T-helper 1 cell (primary cell): Measurements from ENCODE around the gene SUN3.
"Not testable (repeated sequence)": the region's sequence is repeated elsewhere in the genome, so short reads cannot be mapped to it uniquely, and the experiment has no call there.

Experiments used
- DNase-seq, 5 donors: peaks; one replicate each; pipeline ENCODE4 v3.0.0-alpha.2; 2012 to 2020

The SUN3 gene

DNA sequence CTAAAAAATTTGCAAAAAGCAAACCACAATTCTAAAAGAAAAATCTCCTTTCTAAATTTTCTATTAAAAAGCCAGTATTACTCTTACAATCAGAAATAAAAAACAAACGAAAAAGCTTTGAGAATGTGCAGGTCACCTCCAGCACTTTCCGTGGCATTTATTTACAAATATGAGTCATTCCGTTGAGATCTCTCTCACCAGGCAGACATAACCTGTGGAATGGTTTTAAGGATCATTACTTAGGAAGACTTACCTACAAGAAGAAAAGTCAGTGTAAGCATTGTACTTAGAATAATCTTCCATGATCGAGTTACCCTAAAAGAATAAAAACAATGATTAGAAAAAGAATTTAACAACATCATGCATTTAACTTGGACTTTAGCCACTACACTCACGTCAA is 3.3 kb downstream of the SUN3 start:
- no peak for DNase-seq

DNA sequence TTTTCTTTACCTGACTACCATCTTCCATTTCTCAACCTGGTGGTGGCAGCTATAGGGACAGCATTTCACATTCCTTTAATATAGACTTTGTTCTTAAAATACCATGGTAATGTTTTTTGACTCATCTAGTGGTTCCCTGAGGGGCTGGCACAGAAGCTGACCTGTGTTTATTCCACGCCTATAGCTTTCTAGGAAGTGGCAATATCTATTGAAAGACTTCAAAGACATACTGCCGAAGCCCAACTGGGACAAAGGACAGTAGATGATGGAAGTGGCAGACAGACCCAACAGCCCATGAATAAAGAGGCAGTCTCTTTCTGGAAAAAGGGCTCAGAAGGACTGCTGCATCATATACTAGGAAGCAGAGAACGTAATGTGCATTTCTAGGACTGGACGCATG is 11.2 kb downstream of the SUN3 start:
- no peak for DNase-seq

DNA sequence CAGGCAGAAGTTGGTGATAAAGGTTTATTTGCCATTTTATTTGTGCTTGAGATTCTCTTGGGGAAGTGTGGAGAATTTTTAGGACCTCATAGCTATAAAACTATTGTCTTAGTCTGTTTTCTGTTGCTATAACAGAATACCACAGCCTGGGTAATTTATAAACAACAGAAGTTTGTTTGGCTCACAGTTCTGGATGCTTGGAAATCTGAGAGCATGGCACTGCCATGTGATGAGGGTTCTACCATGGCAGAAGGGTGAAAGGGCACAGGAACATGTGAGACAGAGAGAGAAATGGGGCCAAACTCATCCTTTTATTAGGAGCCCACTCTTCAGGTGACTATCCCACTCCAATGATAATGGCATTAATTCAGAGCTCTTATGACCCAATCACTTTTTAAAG is 12.3 kb downstream of the SUN3 start:
- no peak for DNase-seq

DNA sequence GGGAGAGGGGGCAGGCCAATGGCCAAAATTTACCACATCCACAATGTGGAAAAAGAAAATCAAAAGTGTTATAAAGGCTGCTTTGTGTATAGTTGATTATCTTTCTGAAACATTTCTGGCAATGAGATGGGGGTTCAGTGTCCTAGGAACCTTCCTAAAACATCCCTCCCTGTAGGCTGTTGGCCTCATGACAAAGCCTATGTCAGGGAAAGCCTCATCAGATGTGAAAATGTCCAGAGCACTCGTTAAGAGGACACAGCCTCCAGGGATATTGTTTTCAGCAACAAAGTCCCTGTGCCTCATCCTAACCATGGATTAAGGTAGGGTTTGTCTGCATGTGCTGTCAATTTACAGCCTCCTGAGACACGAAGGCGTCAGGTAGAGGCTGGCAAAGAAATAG is 17.0 kb downstream of the SUN3 start:
- no peak for DNase-seq

DNA sequence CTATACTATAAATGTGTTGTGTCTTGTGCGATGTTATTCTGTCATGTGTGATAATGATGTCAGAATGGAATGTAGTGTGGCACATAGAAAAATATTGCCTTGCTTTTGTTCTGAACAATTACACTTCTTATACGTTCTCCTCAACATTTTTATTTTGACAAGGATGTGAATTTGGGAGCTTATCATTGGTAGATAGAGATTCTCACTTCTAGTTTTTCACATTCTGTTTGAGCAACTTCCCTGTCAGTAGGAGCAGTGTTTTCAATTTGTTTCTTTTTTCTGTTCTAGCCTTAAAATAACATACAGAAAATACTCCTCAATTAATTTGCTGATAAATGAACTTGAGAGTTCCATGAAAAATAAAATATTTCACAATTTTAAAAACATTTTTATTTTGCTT is 17.6 kb downstream of the SUN3 start:
- DNase-seq, result no peak

DNA sequence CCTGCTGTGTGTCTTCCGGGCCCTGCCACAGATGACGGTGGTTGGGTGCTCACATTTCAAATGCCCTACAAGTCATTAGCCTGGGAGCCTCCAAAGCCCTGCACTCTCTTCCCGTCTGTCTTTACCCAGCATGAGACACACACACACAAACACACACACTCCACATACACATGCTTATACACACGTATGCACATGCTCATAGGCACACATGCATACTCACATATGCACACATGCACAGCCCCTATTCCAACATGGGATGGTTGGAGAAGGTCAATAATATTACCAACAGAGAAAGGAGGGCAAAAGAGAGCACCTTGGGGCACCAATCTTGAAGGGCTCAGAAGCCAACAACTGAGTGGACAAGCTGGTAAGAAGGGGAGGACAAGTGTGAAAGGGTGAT is 19.0 kb downstream of the SUN3 start:
- DNase-seq, result no peak

DNA sequence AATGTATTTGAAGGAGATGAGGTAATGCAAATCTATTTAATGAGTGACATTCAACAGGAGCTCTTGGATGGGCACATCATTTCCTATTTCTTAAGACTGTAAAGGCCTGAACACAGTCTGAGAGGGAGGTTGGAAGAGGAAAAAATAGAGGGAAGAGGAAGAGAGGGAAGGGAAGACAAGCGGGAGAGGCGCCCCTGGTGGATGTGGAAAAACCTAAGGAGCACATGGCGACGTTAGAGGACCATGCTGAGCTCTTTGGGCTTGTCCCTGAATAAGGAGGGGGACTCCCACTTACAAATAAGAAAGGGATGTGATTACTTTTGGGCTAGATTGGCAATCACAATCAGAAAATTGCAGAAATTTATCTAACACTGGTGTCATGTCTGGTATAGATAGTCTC is 19.6 kb downstream of the SUN3 start:
- no peak for DNase-seq

DNA sequence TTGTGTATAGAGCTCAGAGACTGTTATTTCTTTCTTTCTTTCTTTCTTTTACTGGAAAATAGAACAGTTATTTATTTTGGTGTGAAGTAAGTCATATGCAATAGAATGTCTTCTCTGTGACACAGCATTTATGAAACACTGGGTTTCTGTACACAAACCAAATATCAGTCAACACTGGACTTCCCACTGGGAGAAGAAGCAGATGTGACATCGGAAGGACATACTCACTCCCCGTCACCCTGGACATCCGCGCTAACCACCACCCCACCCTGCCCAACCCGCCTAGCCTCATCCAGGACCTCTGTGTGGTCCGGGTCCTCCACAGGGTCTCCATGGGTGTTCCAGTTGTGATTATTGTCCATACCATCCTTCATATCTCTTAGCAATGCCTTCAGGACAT is 22.0 kb downstream of the SUN3 start:
- no peak for DNase-seq

DNA sequence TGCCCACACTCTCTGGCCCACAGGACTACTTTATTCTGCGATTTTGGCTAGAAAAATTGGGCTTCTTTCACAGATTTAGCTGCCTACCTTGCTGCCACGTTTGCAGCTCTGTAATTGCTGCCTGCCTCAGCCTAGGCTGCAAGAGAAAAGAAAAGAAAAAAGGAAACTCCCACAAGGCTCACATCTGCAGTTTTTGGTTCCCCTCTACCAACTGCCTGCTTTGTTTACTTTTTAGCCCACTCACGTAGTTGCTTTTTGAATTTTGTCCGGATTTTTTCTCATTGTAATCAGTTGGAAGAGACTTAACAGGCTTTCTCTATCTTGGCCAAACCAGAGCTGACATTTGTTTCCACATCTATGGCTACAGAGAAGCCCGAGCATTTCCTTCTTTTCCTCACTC is 24.3 kb downstream of the SUN3 start:
- DNase-seq, result no peak

DNA sequence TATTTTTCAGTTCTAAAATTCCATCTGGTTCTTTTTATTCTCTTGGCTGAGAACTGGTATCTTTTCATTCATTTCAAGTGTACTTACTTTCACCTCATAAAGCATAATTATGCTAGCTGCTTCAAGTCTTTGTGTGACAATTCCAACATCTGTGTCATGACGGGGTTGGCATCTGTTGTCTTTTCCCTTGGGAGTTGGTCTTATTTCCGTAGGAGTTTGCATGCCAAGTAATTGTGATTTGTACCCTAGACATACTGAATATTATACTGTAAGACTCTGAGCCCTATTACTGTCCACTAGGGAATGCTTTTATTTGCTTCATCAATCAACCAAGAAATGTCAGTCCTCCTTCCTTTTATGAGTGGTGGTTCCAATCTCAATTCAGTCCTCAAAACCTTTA is 24.9 kb downstream of the SUN3 start:
- DNase-seq, result no peak

DNA sequence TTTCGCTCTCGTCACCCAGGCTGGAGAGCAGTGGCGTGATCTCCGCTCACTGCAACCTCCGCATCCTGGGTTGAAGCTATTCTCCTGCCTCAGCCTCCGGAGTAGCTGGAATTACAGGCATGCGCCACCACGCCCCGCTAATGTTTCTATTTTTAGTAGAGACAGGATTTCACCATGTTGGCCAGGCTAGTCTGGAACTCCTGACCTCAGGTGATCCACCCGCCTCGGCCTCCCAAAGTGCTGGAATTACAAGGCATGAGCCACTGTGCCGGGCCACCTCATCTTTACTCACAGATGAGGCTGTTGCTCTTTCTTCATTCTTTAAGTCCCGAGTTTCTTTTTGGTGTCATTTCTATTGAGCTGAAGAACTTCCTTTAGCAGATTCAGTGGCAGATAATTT is 28.7 kb downstream of the SUN3 start:
- DNase-seq, result not testable (repeated sequence)

DNA sequence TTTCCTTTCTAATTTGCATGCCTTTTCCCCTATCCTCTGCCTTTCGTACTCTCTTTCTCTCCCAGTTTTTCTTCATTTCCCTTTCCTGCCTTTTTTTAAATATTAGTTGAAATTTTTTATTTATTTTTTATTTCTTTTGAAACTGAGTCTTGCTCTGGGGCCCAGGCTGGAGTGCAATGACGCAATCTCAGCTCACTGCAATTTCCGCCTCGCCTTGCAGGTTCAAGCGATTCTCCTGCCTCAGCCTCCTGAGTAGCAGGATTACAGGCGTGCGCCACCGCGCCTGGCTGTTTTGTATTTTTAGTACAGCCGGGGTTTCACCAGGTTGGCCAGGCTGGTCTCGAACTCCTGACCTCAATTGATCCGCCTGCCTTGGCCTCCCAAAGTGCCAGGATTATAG is 29.5 kb downstream of the SUN3 start:
- no peak for DNase-seq

DNA sequence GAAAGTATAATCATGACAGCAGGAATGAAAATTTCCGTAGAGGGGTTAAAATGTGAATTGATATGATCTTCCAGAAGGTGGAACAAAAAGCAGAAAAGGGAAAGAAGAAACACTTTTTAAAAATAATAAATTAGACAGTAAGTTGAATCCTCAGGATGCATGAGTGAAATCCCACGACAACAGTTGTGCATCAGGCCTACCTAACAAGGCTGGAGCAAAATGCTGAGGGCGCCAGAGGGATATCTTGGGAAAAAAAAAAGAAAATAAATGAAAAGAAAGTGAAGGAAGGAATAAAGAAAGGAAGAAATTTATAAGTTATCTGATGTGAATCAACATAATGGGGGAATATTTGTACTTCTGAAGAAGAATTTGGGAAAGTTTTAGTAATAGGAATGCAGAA is 36.5 kb downstream of the SUN3 start:
- DNase-seq, result no peak

DNA sequence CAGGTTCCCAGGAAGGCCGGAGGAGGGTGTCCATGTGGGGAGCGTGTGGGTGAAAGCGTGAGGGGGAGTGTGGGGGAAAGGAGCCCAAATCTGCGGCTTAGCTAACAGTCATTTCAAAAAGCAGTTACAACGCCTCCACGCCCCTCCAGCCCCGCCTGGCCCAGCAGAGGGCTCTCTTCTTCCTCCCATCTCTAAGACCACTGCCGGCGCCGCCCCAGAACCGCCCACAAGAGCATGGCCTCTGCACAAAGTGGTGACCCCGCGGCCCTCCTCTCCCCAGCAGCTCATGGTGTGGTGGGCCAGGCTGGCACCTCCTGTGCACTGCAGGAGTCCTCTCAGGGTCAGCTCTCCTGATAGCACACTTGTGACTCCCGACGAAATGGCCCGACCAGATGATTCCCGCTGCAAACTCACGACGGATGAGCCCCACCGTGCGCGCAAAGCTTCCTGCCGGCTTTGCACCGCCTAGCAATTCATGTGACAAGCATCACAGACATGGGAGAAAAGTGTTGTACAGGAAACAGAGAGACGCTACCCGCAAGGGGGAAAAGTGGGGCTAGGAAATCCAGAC is 37.1 kb downstream of the SUN3 start:
- peak; percentile 63 to 90 (median 75) for DNase-seq

DNA sequence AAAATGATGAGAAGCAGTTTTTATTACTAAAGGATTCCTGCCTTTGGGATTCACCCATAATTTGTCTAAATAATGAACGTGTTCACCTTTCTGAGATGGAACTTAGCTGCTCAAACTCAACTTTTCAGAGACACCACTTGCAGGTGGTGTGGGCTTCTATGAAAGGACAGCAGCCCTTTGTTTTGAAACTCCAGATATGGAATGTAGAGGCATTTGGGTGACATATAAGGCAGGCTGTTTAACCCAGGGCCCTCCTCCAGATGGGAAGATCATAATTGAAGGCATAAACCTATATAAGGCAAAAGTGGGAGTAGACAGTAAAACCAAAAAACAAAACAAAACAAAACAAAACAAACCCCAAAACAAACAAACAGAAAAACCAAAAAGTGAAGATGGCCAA is 37.6 kb downstream of the SUN3 start:
- no peak for DNase-seq

DNA sequence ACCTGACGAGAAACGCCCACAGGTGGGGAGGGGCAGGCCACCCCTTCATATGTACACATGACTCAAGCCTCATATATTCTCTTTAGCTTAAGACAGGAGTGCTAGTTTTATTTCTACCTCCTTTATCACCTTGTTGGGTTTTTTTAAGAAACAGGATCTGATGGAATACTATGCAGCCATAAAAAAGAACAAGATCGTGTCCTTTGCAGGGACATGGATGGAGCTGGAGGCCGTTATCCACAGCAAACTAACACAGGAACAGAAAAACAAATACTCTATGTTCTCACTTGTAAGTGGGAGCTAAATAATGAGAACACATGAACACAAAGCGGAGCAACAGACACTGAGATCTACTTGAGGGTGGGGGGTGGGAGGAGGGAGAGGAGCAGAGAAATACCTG is 38.3 kb downstream of the SUN3 start:
- DNase-seq, result no peak

DNA sequence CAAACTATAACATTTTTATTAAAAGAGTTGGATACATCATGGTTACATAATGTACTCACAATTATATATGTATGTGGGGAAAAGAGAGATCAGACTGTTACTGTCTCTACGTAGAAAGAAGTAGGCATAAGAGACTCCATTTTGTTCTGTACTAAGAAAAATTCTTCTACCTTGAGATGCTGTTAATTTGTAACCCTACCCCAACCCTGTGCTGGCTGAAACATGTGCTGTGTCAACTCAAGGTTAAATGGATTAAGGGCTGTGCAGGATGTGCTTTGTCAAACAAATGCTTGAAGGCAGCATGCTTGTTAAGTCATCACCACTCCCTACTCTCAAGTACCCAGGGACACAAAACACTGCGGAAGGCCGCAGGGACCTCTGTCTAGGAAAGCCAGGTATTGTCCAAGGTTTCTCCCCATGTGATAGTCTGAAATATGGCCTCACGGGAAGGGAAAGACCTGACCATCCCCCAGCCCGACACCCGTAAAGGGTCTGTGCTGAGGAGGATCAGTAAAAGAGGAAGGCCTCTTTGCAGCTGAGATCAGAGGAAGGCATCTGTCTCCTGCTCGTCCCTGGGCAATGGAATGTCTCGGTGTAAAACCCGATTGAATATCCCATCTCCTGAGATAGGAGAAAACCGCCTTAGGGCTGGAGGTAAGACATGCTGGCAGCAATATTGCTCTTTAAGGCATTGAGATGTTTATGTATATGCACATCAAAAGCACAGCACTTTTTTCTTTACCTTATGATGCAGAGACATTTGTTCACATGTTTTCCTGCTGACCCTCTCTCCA is 39.1 kb downstream of the SUN3 start:
- DNase-seq, result not testable (repeated sequence)

DNA sequence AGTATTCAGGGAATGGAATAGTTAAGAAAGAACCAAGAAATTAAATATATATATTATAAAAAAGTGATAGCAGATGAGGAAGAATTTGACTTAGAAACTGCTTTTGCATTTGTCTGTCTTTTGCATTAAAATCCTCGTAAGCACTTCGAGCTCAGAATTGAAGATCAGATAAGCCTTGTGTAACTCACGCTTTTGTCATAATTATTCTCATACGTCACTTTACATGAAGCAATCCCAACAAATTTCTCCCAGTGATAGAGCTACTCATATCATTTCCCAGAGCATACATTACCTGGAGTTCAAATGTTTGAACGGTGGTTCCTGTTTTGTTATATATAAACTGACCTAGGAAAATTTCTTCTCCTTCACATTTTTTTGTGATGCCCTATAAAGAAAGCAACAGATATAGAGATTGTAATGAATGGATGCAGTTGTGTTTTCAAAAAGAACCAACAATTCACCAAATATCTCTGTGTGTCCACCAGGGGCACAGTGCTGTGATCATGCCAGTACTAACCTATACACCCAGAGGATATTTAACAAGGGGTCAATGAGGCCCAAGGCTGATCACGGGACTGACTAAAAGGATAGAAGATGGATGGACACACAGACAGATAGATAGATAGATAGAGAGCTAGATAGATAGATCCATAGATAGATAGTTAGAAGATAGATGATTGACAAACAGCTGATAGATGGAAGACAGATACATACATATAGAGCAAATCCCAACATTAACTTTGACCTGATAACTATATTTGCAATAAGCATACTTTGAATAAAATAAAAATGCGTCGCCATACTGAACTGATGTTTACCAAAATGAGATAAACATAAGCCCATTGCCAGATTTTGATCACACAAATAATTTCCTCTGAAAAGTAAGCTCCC is 40.2 kb downstream of the SUN3 start:
- DNase-seq, result no peak

DNA sequence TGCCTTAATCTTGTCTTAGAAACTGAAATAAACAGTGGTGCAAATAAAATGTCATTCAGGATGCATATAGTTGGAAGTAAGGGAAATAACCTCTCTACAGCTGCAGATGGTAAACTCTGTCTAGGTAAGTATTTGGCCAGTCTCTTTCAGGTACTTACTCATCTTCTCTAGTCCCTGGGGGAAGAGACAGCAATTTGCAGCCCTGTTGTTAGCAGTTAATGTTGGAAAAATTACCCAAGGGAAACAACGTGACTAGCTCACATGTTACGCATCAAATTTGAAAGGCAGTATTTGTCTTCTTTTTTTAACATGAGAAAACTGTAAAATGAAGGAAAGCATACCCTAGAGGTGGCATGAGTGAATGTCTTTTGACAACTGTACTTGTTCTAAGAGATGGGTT is 46.3 kb downstream of the SUN3 start:
- DNase-seq, result no peak

DNA sequence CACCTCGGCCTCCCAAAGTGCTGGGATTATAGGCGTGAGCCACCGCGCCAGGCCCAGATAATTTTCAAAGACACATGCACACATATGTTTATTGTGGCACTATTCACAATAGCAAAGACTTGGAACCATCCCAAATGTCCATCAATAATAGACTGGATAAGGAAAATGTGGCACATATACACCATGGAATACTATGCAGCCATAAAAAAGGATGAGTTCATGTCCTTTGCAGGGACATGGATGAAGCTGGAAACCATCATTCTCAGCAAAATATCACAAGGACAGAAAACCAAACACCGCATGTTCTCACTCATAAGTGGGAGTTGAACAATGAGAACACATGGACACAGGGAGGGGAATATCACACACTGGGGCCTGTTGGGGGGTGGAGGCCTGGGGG is 48.3 kb downstream of the SUN3 start:
- not testable (repeated sequence) for DNase-seq

DNA sequence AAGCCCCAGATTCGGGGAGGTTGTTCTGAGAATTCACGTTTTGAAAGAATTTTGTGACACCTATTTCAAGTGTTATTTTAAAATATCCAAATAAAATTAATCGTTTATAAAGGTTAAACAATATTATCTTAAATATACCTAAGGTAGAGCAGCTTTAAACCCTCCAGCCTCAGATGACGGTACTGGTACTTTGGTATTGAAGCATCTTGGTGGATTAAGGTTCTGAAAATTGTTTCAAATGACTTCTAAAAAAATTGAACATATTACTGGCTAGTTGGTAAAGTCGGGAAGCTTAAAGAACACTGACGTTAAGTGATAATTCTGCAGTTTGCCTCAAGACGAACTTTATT is 49.1 kb downstream of the SUN3 start:
- DNase-seq, result no peak

DNA sequence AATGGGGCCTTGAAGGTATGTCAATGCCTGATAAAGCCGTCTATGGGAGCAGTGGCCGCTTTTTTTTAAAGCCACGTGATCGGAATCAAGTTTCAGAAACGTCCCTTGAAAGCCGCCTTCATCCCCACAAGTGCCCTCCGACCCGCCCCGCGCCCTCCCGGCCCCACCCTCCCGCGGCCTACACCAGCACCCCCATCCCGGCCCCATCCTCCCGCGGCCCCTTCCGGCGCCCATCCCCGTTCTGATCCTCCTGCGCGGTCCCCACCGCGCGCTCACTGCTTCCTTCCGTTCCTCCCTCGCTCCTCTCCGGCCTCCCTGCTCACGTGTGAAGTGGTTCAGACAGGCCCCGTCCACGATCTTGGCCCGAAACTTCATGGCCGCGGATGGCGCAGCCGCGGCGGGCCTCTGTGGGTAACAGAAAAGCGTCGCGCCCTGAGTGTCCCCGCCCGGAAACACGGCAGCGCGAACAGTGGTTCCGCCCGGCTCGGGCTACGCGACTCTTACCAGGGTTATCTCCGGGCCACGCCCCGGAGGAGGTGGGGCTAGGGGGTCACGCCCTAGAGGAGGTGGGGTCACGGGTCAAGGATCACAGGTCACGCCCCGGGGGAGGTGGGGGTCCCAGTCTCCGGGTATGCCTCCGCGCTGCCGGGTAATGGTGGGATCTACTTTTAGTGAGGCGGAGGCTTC is 49.6 kb downstream of the SUN3 start, which contains the start of gene HUS1:
Gene HUS1 (minus strand): TSS at position 471 of the 687 bp plus-strand sequence. CDS start 96 bp downstream, at position 375.
- DNase-seq, result peak; percentile 76 to 96 (median 87)

DNA sequence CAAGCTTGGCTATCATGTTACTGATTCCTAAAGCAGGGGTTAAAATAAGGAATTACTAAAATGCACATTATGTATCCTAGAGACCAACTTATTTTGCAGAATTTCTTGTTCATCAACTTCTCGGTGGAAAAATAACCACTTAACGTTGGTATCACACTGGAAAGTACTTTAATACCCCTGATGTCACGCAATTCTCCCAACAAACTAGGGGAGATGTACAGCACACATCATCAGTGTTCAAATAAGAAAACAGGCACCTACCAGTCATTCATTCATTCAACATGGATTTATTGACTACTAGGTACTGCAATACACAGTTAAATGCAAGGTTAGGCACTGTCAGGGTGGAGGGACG is 50.1 kb downstream of the SUN3 start:
- no peak for DNase-seq
